ENCODE results near the gene SDF2. TPM values are rescaled to one million over a fixed set of nuclear protein-coding genes. Genes with fewer than 3 reads are reported as not detected.

SDF2 gene
- total RNA-seq, 1 experiment from 2014 or later: 72.1 TPM

- ChIA-PET CTCF (interaction anchor here (1.2 kb wide), 1 partner anchor 11 kb away, joined by 3 read pairs; no protein-coding TSS in a partner anchor), POLR2A (interaction anchor here (0.5 to 0.6 kb wide), 2 partner anchors 54 to 59 kb away, joined by 7 to 11 read pairs; no protein-coding TSS in a partner anchor)
- Histone ChIP-seq H3K4me3 (ENCODE audit: low read depth in 2 of 2, low read length in 2 of 2) (no peak overlapping the region), H3K36me3 (ENCODE audit: control insufficient read depth, insufficient read depth, low read length) (peaks cover 51% of the 10 kb centered on the region), H3K9me3 (ENCODE audit: control insufficient read depth, insufficient read depth, low read depth, low read length) (no peaks in the 10 kb centered on the region), H3K27ac (ENCODE audit: low read length) (no peak overlapping the region), H3K27me3 (ENCODE audit: control insufficient read depth, insufficient read depth, low read length) (no peaks in the 10 kb centered on the region), H3K4me1 (ENCODE audit: control insufficient read depth, insufficient read depth, low read length) (no peaks in the 10 kb centered on the region)
- DNase-seq (ENCODE audit: low read depth, low spot score): no peak
- TF ChIP-seq REST (IDR thresholded peaks at IDR 0.05; ENCODE audit: insufficient read depth in 1 of 2, low read depth in 2 of 2, low read length in 1 of 2) (no peak), CTCF (IDR thresholded peaks at IDR 0.05) (no peak), TCF7L2 (IDR thresholded peaks at IDR 0.05; ENCODE audit: low read depth, low read length) (no peak), POLR2AphosphoS5 (IDR thresholded peaks at IDR 0.05; ENCODE audit: low read depth, low read length) (no peak), SIN3A (IDR thresholded peaks at IDR 0.05; ENCODE audit: borderline replicate concordance, insufficient read depth, low read depth, low read length) (no peak)
- intact Hi-C loops (cut with micrococcal nuclease; ENCODE audit: unreplicated experiment): no loop called here
- no TSS peak for BruUV-seq (replicated peaks)
- in situ Hi-C loops (cut with HindIII; ENCODE audit: low pct_unique_long_range_greater_than_20kb, low sequenced_read_pairs): no loop called here
- ATAC-seq: no peak
These were observed 38.0 kb downstream of the SDF2 start for GRCh38 chr17:28623696-28624095.

- TF ChIP-seq TCF7L2 (IDR thresholded peaks at IDR 0.05; ENCODE audit: low read depth, low read length) (no peak), POLR2AphosphoS5 (IDR thresholded peaks at IDR 0.05; ENCODE audit: low read depth, low read length) (no peak), SIN3A (IDR thresholded peaks at IDR 0.05; ENCODE audit: borderline replicate concordance, insufficient read depth, low read depth, low read length) (no peak), CTCF (IDR thresholded peaks at IDR 0.05) (no peak), REST (IDR thresholded peaks at IDR 0.05; ENCODE audit: insufficient read depth in 1 of 2, low read depth in 2 of 2, low read length in 1 of 2) (no peak)
- H3K4me3 ChIP-seq (ENCODE audit: low read depth in 2 of 2, low read length in 2 of 2): no peak overlapping the region
- intact Hi-C loops (cut with micrococcal nuclease; ENCODE audit: unreplicated experiment): no loop called here
- DNase-seq (ENCODE audit: low read depth, low spot score) (no peak), ATAC-seq (no peak)
- no peaks in the 10 kb centered on the region for H3K27me3 ChIP-seq (ENCODE audit: control insufficient read depth, insufficient read depth, low read length)
- H3K36me3 ChIP-seq (ENCODE audit: control insufficient read depth, insufficient read depth, low read length): peaks cover 61% of the 10 kb centered on the region
- no peak overlapping the region for H3K27ac ChIP-seq (ENCODE audit: low read length)
- no peaks in the 10 kb centered on the region for H3K4me1 ChIP-seq (ENCODE audit: control insufficient read depth, insufficient read depth, low read length)
- BruUV-seq (replicated peaks): no TSS peak
- no peaks in the 10 kb centered on the region for H3K9me3 ChIP-seq (ENCODE audit: control insufficient read depth, insufficient read depth, low read depth, low read length)
- ChIA-PET CTCF (interaction anchor here (0.7 to 1.2 kb wide), 2 partner anchors 10 to 136 kb away, joined by 3 to 4 read pairs; no protein-coding TSS in a partner anchor), POLR2A (interaction anchor here (0.5 kb wide), 1 partner anchor 55 kb away, joined by 7 read pairs; no protein-coding TSS in a partner anchor)
- in situ Hi-C loops (cut with HindIII; ENCODE audit: low pct_unique_long_range_greater_than_20kb, low sequenced_read_pairs): no loop called here
These were observed 39.5 kb downstream of the SDF2 start for GRCh38 chr17:28622186-28622585.
